KBM-7 (cell line): ENCODE results near the gene VPS35.
"Not testable (repeated sequence)": the region's sequence is repeated elsewhere in the genome, so short reads cannot be mapped to it uniquely, and the experiment has no call there.

Experiments
- DNase-seq: peaks from one replicate; pipeline ENCODE4 v3.0.0-alpha.2; 2015
- in situ Hi-C: fragments of 300-500 bp; cut with MboI; formaldehyde crosslinking; loops from 2 replicates; pipeline ENCODE4 v1.14.3; 2020; ENCODE audit warnings: low sequenced_read_pairs, low pct_unique_long_range_greater_than_20kb, mixed read lengths

Gene VPS35

DNA sequence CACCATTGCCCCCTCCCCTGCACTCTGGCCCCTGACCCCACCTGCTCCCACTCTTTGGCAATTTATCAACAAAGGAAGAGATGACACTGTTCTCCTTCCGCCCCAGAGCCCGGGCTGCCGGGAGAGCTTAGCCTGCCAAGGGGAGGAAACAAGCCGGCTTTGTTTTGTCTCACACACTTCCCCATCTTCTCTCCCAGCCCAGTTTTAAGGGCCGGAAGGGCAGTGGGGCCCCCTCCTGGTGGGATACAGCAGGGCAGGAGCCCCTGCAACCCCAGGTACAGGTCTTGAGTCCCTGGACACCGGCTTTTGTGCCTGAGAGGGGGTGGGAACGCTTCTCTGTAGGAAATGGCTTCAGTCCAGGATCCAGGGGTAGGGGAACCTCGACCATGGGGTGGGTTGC lies 65.7 kb downstream of the VPS35 start:
- in situ Hi-C loops, DNase-seq: not testable (repeated sequence)

DNA sequence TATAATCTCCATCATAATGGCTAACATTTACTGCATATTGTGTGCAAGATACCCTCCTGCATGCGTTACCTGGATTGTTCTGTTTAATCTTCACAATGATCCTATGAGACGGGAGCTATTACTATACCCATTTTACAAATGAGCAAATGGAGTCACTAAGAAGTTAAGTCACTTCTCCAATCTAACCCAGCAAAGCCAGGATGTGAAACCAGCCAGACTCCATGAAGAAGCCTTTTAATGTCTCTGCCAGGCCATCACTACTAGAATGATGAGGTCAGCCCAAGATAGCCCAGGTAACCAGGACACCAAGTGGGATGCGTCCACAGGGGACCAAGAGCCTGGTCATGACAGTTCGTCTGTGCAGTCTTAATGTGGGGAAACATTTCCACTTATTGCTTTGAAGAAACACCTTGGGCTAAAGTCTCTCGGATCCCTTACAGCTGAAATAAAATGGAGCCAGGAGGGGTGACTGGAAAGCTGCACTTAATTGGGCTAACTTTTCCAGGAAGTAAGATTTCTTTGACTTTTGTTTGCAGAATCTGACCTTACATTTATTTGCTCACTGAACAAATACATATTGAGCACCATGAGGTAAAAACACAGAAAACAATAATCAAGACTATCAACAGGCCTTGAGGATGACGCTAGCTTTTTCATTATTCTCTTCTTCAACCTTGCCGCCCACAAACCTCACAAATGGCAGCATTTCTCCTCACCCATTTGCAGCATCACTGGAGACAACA lies 66.9 kb downstream of the VPS35 start:
- in situ Hi-C loops, result no loop called here

DNA sequence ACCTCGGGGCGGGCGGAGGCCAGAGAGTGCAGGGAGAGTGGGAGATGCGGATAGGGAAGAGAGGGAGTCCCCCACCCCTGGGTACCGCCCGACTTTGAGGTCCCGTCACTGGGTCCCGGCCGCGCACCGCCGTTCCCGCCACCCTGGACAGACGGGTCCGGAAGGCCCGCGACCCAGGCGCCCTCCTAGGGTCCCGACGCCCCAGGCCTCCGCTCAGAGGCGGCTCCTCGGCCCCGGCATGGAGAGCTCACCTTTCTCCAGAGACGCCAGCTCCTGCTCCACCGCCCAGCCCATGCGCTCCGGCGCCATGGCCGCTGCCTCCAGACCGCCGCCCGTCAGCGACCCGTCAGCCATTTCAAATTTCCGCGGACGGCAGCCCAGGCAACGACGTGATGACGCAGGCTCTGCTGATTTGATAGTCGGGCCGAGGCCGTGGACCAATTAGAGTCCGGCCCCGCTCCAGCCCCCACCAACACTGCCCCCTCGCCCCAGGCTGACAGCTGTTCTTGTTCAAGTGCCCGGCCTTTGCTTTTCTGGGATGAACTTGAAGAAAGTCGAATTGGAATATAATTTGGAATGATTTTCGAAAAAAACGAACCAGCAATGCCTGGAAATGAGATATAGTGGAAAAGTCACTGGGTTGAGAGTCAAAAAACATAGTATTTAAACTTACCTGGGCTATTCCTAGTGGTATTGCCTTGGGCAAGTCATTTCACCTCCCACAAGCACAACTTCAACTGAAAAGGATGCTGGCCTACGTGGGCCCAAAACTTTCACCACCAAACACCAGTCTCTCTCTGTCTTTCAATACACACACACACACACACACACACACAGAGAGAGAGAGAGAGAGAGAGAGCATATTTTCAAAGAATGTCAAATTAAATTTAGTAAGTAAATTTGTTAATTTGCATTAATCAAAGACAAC lies 67.7 kb downstream of the VPS35 start, which contains the start of gene SHCBP1:
TSS of gene SHCBP1 (minus strand) at position 374 of the 928 bp plus-strand sequence. CDS start at position 354, 20 bp downstream.
- in situ Hi-C loops, result no loop called here
- DNase-seq, result peak; percentile 87

More for the DNA sequence above, 66.9 kb downstream of the VPS35 start:
- no peak for DNase-seq

DNA sequence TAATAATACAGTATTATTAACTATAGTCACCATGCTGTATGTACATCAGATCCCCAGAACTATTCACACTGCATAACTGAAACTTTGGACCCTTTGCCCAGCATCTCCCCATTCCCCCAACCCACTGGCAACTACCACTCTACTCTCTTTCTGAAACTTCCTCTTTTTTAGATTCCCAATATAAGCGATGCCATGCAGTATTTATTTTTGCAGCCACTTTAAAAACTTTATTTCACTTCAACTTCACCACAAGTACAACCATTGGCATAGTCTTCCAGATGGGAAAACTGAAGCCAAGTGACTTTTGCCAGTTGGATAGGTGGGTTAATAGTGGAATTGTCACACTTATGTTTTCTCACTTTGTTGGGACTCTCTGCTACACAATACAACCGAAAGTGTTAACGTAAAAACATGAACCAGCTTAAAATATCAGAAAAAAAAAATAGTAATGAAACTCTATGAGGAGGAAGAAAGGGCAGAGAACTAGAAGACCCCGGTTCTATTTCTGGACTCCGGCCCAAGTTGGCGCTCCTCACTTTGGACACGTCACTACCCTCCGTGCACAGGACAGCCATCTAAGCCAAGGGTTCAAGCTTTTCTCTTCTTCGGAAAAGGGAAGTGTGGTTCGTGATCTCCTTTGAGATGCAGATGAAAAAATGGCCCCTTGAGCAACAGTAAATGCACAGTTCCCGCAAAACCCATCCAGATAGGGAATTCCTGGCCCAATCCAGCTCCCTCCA lies 68.5 kb downstream of the VPS35 start:
- in situ Hi-C loops, result no loop called here
- peak; percentile 65 for DNase-seq

DNA sequence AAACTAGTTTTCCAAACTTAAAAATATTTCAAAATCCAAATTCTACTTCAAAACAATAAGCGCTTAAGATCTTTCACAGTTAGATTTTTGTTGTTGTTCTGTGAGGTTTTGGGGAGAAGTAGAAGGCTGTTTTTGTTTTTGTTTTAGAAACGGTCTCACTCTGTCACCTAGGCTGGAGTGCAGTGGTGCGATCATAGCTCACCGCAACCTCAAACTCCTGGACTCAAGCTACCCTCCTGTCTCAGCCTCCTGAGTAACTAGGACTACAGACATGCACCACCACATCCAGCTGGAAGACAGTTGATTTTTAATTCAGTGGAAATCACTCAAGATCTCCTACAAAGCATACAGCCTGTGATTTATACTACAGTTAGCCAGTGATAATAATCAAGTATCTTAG lies 70.5 kb downstream of the VPS35 start:
- DNase-seq, result no peak
- in situ Hi-C loops, result no loop called here

DNA sequence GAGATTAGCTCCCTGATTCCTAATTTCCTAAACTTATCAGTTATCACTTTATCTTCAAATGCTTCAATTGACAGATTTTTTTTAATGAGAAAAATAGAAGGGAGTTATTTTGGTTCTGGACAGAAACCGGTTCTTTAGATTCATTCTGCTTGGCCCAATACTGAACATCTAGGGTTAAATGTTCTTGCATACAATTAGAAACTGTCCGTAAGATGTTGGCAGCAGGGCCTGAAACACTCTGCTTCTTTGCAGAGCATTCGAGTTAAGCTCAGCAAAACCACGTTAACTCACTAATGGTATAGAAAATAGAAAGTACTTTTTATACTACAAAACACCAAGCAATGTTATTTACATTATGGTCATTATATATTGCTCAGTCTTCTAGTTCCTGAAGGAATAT lies 75.0 kb downstream of the VPS35 start:
- in situ Hi-C loops, result no loop called here
- no peak for DNase-seq

DNA sequence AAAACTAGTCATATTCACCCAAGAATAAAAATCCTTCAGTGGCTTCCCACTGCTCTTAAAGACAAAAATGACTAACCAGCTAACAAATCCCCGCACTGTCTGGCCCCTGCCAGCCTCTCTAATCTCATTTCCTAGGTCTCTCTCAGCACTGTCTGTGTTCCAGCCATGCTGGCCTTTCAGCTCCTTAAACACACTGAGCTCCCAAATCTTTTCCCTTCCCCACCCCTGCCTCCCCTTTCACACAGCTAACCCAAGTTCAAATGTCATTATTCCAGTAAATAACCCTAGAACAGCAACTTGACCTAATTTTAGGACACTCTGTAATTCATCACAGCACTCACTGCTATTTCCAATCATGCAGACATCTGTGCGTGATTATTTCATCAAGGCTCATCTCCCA lies 75.6 kb downstream of the VPS35 start:
- in situ Hi-C loops, result no loop called here
- DNase-seq, result no peak

DNA sequence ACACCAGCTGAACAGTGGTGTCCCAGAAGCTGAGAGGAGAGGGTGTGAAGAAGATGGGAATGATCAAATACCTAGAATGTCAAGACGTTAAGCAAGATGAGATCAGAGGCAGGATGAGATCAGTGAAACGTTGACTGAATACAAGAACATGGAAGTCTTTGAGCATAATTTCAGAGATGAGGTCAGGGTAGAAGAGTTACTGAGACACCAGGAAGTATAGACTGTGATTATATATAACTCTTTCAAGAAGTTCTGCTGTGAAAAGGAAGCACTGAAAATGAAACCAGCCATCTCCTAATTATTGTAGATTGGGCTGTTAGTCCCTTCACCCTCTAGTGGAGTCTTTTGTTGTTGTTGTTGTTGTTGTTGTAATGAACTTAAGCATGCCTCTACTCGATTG lies 76.9 kb downstream of the VPS35 start:
- DNase-seq, result no peak
- in situ Hi-C loops, result no loop called here

DNA sequence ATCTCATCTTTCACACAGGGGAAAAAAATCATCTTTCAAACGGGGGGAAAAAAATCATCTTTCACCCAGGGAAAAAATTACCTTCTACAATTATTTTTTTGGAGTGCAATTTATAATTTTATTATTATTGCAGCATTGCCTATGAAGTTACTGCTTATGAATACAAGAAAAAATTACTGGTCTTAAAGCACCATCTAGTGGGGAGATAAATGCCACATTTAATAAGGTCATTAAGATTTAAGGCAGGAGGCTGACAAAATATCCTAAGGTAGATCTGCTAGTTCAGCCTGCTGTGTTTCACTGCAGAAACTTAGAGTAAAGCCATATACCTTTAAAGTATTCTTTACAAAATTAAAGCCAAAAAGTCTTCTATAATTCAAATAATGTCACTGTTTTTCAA lies 81.4 kb downstream of the VPS35 start:
- peak; percentile 43 for DNase-seq

DNA sequence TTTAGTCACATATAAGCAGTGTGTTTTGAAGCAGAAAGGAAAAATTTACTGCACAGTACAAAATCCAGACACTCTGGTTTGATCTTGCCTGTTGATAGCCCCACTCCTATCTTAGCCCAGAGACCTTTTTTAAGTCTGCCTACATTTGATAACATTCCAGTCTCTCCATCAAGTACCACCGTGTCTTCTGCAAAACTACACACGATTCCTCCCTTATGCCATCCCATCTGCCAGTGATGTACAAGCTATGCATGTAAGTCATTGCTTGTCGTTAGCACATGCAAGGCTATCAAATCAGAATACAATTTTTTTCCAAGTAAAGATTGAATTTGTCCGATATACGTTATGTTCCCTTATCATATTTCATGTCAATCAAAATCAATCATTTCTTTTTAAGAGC lies 82.7 kb downstream of the VPS35 start:
- in situ Hi-C loops, result no loop called here
- no peak for DNase-seq

More for the DNA sequence above, 81.4 kb downstream of the VPS35 start:
- in situ Hi-C loops, result no loop called here
